Bronchial epithelial cell (primary cell): Measurements from ENCODE around the gene RASGRP1. TPM values are rescaled to one million over a fixed set of nuclear protein-coding genes. Genes with fewer than 3 reads are reported as not detected.

ENCODE experiments used
- DNase-seq: peaks from one replicate; pipeline ENCODE4 v3.0.0-alpha.2; 2010; ENCODE audit warnings: low read depth
- FAIRE-seq: peaks from 2 replicates; lab custom pipeline; 2011; peaks lifted over from hg19 to GRCh38; lab: Jason Lieb, UNC
- H3K27me3 ChIP-seq: 2 replicates; pipeline ENCODE4 v1.5.1; 2011; ENCODE audit warnings: low read length; ENCODE audit not compliant: control insufficient read depth, insufficient read depth
- H3K36me3 ChIP-seq: 2 replicates; pipeline ENCODE4 v1.5.1; 2011; ENCODE audit warnings: low read length; ENCODE audit not compliant: control insufficient read depth, insufficient read depth
- H3K4me3 ChIP-seq: 2 replicates; pipeline ENCODE4 v1.5.1; 2011; ENCODE audit warnings: mild to moderate bottlenecking, low read depth, low read length, control low read depth
- total RNA-seq: library from RNA; depleted of rRNA; stranded (reverse); fragments of >200 nt; gene quantifications from 2 replicates; pipeline ENCODE4 v1.2.1, GENCODE V29; 2014
- TF ChIP-seq, protein P1 (sequence below): IDR thresholded peaks from 2 replicates; pipeline ENCODE4 v1.5.1; 2011; ENCODE audit warnings: mild to moderate bottlenecking, moderate library complexity, low read length, control low read depth, inconsistent platforms; ENCODE audit not compliant: insufficient read depth, severe bottlenecking

Gene RASGRP1
- total RNA-seq, 1 donor from 2014 or later, result under 0.01 TPM

DNA sequence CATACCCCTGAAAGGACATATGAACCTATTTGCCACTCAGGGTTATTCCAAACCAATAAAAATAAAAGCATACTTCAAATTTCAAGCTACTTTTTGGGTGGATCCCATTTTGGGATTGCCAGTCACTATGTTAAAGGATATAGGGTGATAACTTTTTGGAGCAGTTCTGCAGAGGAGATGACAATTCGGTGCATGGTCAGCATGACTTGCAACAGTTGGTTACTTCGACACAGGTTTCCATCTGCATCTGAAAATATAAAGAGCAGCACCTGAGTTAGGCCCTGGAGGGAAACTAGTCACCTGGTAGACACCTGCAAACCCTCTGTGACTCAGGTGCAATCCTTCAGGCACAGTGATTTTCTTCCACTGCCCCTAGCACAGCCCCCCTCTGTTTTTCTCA lies 38.5 kb downstream of the RASGRP1 start:
- DNase-seq, result no peak
- FAIRE-seq, result no peak
- no peaks in the 10 kb centered on the region for H3K27me3 ChIP-seq
- no peak overlapping the region for H3K4me3 ChIP-seq
- no peaks in the 10 kb centered on the region for H3K36me3 ChIP-seq
- TF ChIP-seq, protein P1, sequence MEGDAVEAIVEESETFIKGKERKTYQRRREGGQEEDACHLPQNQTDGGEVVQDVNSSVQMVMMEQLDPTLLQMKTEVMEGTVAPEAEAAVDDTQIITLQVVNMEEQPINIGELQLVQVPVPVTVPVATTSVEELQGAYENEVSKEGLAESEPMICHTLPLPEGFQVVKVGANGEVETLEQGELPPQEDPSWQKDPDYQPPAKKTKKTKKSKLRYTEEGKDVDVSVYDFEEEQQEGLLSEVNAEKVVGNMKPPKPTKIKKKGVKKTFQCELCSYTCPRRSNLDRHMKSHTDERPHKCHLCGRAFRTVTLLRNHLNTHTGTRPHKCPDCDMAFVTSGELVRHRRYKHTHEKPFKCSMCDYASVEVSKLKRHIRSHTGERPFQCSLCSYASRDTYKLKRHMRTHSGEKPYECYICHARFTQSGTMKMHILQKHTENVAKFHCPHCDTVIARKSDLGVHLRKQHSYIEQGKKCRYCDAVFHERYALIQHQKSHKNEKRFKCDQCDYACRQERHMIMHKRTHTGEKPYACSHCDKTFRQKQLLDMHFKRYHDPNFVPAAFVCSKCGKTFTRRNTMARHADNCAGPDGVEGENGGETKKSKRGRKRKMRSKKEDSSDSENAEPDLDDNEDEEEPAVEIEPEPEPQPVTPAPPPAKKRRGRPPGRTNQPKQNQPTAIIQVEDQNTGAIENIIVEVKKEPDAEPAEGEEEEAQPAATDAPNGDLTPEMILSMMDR, result no peak

DNA sequence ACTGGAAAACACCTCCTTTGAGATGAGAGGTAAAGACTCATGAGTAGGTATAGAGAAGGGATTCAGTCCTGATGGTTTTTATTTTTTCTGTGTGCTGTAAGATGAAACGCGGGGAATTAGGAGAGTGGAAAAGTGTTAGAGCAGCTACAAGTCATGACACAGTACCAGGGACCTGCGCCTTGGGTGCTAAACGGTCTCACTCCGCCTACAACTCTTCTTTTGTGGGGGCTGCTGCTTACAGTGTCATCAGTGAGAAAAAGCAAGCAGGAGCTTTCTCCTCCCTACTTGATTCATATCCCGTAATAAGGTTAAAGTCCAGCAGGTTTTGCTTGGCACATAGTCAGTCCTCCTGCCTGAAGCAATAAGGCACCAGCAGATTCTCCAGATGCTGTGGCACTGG lies 39.1 kb downstream of the RASGRP1 start:
- Histone ChIP-seq H3K27me3 (no peaks in the 10 kb centered on the region), H3K36me3 (no peaks in the 10 kb centered on the region), H3K4me3 (no peak overlapping the region)
- DNase-seq, result no peak
- TF ChIP-seq, protein P1, result no peak
- no peak for FAIRE-seq

DNA sequence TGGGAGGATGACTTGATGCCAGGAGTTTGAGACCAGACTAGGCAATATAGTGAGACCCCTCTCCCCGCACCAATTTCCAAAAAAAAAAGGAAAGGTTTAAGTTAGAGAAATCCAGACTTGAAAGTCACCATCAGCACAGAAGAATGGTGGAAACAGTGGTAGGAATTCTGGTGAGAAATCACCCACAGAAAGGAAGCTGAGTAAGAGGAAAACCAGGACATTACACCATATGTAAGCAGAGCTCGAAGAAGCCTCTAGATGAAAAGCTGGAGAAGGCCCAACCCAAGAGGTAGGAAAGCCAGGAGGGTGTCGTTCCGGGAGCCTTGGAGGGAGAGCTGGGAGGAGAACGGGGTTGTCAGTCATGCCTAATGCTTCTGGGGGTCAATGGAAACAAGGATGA lies 40.5 kb downstream of the RASGRP1 start:
- FAIRE-seq, result no peak
- Histone ChIP-seq H3K4me3 (no peak overlapping the region), H3K27me3 (no peaks in the 10 kb centered on the region), H3K36me3 (no peaks in the 10 kb centered on the region)
- TF ChIP-seq, protein P1, result no peak
- no peak for DNase-seq

DNA sequence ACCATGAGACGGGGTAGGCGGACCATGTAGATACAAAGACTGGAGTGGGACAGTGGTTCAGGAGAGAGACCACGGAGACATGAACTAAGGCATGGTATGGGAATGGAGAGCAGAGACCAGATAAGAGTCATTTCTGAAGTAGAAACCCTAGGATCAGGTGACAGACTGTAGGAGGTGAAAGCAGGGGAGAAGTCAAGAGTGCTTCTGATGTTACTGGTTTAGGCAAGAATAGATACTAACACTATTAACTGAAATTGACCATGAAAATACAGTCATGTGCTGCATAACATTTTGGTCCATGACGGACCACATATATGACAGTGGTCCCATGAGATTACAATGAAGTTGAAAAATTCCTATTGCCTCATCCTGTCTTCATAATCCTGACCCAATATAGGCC lies 41.7 kb downstream of the RASGRP1 start:
- FAIRE-seq, result no peak
- no peaks in the 10 kb centered on the region for H3K27me3 ChIP-seq

DNA sequence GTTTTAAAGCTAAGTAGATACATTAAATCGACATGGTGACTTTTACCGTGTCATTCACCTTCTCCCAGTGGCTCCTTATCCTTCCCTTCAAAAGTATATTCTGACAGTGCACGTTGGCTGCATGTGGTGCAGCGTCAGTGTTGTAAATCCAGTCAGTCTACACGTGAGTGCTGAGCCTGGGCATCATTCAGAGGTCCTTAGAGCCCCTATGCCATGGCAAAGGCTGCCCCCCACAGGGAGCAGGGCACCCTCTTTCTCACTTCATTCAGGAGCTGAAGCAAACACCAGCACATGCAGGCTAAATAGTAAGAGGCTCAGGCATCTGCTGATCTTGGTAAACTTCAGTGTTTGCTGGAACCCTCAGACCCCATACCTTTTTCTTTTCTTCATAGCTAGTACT lies 43.3 kb downstream of the RASGRP1 start:
- FAIRE-seq (no peak), DNase-seq (no peak)
- TF ChIP-seq, protein P1, result no peak
- H3K36me3 ChIP-seq, result no peaks in the 10 kb centered on the region
- no peaks in the 10 kb centered on the region for H3K27me3 ChIP-seq
- no peak overlapping the region for H3K4me3 ChIP-seq

More for the DNA sequence above, 41.7 kb downstream of the RASGRP1 start:
- no peaks in the 10 kb centered on the region for H3K36me3 ChIP-seq
- DNase-seq, result no peak
- TF ChIP-seq, protein P1, result no peak
- H3K4me3 ChIP-seq, result no peak overlapping the region

DNA sequence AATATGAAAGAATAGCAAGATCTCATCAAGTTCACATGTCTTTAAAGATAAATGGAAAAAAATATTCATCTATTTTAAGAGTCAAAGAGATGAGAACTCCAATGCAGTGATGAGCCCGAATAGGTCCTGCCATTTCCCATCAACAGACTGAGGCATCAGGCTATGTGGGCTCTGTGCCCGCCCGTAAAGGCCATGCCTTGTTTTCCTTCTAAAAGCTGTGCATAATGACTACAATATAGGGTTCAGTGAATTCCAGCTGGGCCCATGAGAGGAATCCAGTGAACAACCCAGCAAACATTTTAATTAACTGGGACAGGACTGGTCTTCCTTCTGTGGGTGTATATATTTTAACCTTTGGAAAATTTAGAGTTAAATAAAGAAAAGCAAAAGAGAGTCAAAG lies 44.6 kb downstream of the RASGRP1 start:
- TF ChIP-seq, protein P1, result no peak
- FAIRE-seq (no peak), DNase-seq (no peak)
- Histone ChIP-seq H3K27me3 (no peaks in the 10 kb centered on the region), H3K4me3 (no peak overlapping the region), H3K36me3 (no peaks in the 10 kb centered on the region)
